Measurements from ENCODE around the gene MYG1.
"Not testable (repeated sequence)": the region's sequence is repeated elsewhere in the genome, so short reads cannot be mapped to it uniquely, and the experiment has no call there.

Gene MYG1

GRCh38 chr12:53328043-53328435 lies 28.5 kb downstream of the MYG1 start:
- peak; percentile 16 to 41 for DNase-seq

- no peak for DNase-seq
Observed at GRCh38 chr12:53330671-53331070, 31.2 kb downstream of the MYG1 start.

GRCh38 chr12:53332339-53332738 lies 32.8 kb downstream of the MYG1 start:
- not testable (repeated sequence) for DNase-seq

- no peak for DNase-seq
Observed at GRCh38 chr12:53332744-53333143, 33.2 kb downstream of the MYG1 start.

GRCh38 chr12:53333289-53333688 lies 33.8 kb downstream of the MYG1 start:
- DNase-seq, result no peak

- DNase-seq, result no peak
Observed at GRCh38 chr12:53333845-53334244, 34.4 kb downstream of the MYG1 start.

- DNase-seq, result no peak
Observed at GRCh38 chr12:53334822-53335221, 35.3 kb downstream of the MYG1 start.

GRCh38 chr12:53336181-53336681 lies 36.7 kb downstream of the MYG1 start, which contains the start of gene SP7:
TSS of gene SP7 (minus strand) at chr12:53336354. CDS start at chr12:53335646, 708 bp downstream.
- DNase-seq, result peak; percentile 39 to 51

GRCh38 chr12:53338017-53338416 lies 38.5 kb downstream of the MYG1 start:
- no peak for DNase-seq

- DNase-seq, result no peak
Observed at GRCh38 chr12:53338916-53339315, 39.4 kb downstream of the MYG1 start.

- no peak for DNase-seq
Observed at GRCh38 chr12:53340398-53340797, 40.9 kb downstream of the MYG1 start.

GRCh38 chr12:53343449-53343848 lies 44.0 kb downstream of the MYG1 start:
- DNase-seq, result no peak

- no peak for DNase-seq
Observed at GRCh38 chr12:53343969-53344368, 44.5 kb downstream of the MYG1 start.

GRCh38 chr12:53344487-53344823 lies 45.0 kb downstream of the MYG1 start:
- DNase-seq, result no peak

- peak; percentile 75 to 82 for DNase-seq
Observed at GRCh38 chr12:53344824-53345485, 45.5 kb downstream of the MYG1 start.

GRCh38 chr12:53345486-53346188 lies 46.1 kb downstream of the MYG1 start:
- DNase-seq, result no peak

GRCh38 chr12:53346491-53346890 lies 47.0 kb downstream of the MYG1 start:
- no peak for DNase-seq

GRCh38 chr12:53347905-53348304 lies 48.4 kb downstream of the MYG1 start:
- DNase-seq, result no peak

GRCh38 chr12:53352331-53353256 lies 53.1 kb downstream of the MYG1 start:
- peak; percentile 84 to 90 for DNase-seq

- no peak for DNase-seq
Observed at GRCh38 chr12:53353257-53353655, 53.8 kb downstream of the MYG1 start.

- no peak for DNase-seq
Observed at GRCh38 chr12:53355121-53355520, 55.6 kb downstream of the MYG1 start.

Data from Kasumi-1 (cell line).